Stimulated activated CD4-positive, alpha-beta T cell treated with anti-CD3 and anti-CD28 coated beads, Interleukin-15, amount 100 ng/mL, for 1 hour (primary cell): ENCODE data around the gene POT1.
"Not testable (repeated sequence)": the region's sequence is repeated elsewhere in the genome, so short reads cannot be mapped to it uniquely, and the experiment has no call there.

ENCODE experiments used
- DNase-seq, 2 donors: peaks; one replicate each; pipeline ENCODE4 v3.0.0-alpha.2; 2020; ENCODE audit warnings: low read depth in 1 of 2, low spot score in 1 of 2

The POT1 gene, protein sequence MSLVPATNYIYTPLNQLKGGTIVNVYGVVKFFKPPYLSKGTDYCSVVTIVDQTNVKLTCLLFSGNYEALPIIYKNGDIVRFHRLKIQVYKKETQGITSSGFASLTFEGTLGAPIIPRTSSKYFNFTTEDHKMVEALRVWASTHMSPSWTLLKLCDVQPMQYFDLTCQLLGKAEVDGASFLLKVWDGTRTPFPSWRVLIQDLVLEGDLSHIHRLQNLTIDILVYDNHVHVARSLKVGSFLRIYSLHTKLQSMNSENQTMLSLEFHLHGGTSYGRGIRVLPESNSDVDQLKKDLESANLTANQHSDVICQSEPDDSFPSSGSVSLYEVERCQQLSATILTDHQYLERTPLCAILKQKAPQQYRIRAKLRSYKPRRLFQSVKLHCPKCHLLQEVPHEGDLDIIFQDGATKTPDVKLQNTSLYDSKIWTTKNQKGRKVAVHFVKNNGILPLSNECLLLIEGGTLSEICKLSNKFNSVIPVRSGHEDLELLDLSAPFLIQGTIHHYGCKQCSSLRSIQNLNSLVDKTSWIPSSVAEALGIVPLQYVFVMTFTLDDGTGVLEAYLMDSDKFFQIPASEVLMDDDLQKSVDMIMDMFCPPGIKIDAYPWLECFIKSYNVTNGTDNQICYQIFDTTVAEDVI

DNA sequence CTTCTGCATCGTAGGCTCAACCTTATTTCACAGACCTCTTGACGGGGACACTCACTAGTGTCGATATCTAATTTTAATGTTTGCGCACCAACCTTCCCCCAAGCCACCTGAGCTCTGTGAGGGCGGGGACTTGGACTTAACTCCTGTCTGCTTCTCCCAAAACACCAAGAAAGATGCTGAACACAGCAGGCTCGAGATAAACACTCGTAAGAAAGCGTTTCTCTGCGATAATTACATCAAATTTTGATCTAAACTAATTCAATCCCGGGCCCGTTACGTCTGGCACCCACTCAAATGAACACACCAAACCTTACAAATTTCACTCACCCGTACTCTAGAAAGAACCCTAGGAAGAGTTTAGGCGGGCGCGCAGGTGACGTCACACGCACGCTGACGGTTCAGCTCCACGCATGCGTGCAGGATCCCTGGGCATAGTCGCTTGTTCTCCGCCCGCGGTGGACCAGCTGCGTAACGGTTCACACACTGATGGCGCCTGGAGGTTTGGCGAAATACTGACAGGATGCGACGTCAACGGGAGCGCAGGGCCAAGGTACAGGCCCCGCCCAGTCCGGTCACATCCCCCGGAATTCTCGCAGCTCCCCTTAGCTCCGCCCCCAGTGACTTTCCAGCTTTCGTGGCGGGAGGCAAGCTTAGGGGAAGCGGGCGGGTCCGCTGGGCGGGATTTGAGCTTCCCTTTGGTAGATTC lies at the start of gene POT1:
TSS of gene POT1 (minus strand) at position 359 of the 706 bp plus-strand sequence. CDS start 32,652 bp downstream, outside the sequence.
- DNase-seq, result peak; percentile 90 to 94

DNA sequence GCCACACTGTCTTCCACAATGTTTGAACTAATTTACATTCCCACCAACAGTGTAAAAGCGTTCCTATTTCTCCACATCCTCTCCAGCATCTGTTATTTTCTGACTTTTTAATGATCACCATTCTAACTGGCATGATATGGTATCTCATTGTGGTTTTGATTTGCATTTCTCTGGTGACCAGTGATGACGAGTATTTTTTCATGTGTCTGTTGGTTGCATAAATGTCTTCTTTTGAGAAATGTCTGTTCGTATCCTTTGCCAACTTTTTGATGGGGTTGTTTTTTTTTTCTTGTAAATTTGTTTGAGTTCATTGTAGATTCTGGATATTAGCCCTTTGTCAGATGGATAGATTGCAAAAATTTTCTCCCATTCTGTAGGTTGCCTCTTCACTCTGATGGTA lies 45.5 kb upstream of the POT1 start:
- DNase-seq, result not testable (repeated sequence)

DNA sequence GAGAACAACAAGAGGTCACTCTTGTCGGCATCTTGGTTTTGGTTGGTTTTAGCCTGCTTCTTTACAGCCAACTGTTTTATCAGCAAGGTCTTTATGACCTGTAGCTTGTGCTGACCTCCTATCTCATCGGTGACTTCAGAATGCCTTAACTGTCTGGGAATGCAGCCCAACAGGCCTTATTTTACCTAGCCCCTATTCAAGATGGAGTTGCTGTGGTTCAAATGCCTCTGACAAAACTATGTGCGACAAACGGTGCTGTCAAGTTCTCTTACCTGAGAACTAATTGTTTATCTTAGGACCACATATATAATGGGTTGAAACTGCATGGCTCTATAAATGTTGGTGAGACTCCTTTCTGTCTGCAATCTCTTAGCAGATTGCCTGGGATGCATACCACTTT lies 35.9 kb upstream of the POT1 start:
- DNase-seq, result no peak

DNA sequence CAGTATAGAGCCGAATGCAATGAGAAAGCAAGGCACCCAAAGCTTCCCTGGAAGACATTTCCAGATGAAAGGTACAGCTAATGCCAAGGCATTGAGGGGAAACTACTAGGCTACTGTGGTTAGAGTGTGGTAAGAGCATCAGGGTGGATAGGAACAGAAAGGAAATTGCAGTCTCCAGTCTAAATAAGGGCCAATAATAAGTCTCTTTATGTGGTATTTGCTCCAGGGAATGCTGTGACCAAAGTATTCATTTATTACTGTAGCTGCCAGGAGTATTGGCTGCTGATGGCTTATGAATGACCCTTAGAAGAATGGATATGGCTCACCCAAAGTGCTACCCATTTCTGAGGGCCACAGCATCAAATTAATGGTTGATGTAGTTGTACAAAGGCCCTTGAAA lies 30.1 kb upstream of the POT1 start:
- DNase-seq, result no peak

DNA sequence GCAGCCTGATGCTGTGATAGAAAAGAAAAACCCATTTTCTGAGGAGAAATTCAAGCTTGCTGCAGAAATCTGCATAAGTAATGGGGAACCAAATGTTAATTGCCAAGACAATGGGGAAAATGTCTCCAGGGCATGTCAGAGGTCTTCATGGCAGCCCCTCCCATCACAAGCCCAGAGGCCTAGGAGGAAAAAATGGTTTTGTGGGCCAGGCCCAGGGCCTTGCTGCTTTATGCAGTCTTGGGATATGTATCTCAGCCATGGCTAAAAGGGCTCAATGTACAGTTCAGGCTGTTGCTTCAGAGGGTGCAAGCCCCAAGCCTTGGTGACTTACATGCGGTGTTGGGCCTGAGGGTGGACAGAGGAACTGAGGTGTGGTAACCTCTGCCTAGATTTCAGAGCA lies 28.3 kb upstream of the POT1 start:
- not testable (repeated sequence) for DNase-seq

DNA sequence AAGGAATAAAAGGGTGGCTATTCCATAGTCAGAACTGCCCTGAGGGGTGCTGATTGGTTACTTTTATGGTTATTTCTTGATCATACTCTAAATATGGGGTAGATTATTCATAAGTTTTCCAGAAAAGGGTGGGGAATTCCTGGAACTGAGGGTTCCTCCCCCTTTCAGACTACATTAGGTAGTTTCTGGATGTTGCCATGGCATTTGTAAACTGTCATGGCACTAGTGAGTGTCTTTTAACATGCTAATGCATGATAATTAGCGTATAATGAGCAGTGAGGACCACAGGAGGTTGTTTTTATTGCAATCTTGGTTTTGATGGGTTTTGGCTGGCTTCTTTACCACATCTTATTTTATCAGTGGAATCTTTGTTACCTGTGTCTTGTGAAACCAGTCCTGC lies 26.5 kb upstream of the POT1 start:
- no peak for DNase-seq

DNA sequence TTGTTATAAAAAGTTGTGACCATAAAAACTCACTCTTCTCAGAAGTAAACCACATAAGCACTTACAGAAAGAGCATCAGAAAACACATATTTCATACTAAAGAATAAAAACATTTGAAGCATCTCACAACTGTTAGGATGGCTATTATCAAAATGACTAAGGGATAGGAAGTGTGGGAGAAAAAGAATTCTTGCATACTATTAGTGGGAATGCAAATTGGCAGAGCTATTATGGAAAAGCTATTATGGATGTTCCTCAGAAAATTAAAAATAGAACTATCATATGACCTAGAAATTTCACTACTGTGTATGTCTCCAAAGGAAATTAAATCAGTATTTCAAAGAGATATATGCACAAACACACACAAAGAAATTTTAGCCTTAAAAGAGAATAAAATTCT lies 25.2 kb upstream of the POT1 start:
- no peak for DNase-seq

DNA sequence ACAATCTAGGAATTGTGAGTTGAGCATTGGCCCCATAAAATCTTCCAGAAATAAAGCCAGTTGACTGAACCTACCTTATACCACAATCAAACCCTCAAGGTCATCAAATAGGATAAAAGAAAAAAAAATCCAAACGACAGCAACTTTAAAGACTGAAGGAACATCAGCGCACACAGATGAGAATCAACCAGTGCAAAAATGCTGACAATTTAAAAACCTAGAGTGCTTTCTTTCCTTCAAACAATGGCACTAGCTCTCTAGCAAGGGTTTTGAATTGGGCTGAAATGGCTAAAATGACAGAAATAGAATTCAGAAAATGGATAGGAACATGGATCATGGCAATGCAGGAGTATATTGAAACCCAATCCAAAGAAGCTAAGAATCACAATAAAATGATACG lies 16.1 kb upstream of the POT1 start:
- no peak for DNase-seq

DNA sequence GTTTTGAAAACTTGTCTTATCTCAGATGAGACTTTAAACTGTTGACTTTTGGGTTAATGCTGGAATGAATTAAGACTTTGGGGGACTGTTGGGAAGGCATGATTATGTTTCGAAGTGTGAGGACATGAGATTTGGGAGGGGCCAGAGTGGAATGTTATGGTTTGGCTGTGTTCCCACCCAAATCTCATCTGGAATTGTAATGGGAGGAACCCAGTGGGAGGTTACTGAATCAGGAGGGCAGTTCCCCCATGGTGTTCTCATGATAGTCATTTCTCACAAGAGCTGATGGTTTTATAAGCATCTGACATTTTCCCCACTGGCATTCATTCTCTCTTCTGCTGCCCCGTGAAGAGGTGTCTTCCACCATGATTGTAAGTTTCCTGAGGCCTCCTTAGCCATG lies 13.8 kb upstream of the POT1 start:
- DNase-seq, result no peak

DNA sequence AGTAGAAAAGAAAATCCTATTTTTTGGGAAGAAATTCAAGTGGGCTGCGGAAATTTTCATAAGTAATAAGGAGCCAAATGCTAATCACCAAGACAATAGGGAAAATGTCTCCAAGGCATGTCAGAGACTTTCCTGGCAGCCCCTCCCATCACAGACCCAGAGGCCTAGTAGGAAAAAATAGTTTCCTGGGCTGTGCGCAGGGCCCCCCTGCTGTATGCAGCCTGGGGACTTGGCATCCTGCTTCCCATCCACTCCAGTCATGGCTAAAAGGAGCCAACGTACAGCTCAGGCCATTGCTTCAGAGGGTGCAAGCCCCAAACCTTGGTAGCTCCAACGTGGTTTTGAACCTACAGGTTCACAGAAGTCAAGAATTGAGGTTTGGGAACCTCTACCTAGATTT lies 12.8 kb upstream of the POT1 start:
- DNase-seq, result no peak

DNA sequence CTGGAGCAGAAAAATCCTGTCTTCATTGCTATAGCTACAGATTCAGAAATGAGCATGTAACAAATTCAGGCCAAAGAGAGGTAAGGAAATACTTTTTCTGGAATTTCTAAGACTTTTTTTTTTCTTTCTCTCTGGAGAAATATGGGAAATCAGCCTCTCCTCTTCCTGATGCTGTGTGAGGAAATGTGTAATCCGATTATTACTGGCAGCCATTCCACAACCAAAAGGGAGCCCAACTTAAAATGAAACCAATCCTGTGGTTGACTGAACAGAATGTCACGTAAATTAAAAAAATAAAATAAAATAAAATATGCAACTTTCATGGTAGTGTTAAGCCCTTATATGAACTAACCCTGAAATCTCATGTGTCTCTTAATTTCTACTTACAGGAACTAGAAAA lies 10.7 kb upstream of the POT1 start:
- DNase-seq, result no peak

DNA sequence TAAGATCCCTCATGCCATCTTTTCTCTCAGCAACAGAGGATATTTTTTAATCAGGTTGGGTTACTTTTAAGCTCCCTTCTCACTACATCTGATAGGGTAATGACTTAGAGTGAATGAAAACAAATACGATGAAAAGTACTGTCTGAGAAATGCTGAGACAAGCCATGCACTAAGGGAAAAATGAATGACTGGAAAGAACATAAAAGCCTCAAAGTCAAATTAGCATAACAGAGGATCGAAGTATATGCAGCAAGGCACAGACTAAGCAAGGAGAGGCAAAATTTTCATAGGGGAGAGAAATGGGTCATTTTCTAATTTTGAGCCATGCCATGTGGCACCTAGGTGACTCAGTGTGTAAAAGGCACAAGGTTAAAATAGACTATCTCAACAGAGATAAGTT lies 8.5 kb upstream of the POT1 start:
- DNase-seq, result no peak

DNA sequence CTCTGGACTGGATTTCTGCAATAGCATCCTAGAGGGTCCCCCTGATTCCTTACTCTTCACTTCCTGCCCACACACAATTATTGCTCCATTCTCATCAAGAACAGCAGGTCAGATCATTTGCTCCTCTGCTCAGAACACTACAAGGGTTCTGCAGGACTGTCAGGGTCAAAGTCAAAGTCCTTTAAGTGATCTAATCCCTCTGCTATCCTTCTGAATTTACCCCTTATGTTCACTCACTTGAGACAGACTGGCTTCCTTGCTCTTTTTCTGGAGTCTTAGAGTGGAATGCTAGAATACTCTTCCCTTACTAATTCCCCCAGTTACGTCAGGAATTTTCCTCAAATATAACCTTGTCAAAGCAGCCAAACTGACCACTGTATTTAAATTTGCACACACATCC lies 7.5 kb upstream of the POT1 start:
- DNase-seq, result no peak

DNA sequence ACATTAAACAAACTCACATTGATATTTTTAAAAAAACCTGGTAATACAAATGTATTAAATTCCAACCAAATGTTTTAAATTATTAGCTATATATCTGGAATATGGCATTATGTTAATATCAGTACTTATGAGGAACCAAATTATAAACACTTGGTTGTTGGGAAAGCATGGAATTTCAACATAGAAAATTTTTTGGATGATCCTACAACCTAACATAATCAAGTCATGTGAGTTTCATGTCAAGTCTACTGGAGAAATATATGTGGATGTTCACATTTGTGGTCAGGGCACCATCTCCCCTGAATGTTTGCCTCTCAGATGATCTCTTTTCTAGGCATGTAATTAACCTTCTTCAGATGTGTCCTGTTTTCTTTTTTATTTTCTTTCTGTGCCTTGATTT lies 5.2 kb upstream of the POT1 start:
- no peak for DNase-seq

DNA sequence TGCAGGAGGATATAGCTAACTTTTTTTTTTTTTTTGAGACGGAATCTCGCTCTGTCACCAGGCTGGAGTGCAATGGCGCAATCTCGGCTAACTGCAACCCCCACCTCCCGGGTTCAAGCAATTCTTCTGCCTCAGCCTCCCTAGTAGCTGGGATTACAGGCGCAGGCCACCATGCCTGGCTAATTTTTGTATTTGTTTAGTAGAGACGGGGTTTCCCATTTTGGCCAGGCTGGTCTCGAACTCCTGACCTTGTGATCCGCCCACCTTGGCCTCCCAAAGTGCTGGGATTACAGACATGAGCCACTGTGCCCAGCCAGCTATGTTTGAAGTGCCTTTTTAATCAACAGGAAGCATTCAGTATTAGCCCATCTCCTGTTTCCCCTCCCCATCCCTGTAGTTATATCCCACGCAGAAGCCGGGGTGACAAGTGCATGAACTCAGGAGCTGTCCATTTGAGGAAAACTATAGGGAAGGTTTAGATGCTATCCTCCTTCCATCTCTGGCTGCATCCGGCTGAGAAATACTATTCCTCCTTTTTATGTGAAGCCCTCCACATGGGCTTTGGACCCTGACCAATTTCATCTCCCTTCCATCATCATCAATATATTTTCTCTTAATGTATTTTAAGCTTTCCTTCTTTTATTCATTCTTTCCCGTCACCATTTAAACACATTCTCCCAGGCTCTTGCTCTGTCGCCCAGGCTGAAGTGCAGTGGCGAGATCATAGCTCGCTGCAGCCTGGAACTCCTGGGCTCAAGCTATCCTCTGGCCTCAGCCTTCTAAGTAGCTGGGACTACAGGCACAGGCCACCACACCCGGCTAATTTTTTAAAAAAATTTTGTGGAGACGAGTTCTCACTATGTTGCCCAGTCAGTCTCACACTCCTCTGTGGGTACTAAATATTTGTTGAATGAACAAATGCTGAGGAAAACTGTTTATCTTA lies 1.3 kb upstream of the POT1 start:
- DNase-seq, result no peak

DNA sequence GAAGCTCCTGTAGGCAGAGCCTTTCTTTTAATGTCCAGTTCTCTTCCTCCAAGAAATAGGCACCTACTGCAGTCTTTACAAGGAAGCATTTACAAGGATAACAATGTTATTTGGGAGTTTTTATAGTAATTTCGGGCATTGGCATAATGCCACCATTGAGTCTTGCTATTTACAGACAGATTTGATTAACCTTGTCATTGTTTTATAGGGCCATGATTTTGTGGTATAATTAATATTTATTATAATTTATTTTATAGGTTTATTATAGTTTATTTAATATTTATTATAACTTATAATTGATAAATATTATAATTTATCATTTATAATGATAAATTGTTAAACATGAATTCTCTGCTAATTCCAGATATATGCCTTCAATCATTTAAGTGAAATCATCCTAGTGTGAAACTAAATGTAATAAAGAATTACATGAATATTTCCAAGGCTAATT lies 573 bp upstream of the POT1 start:
- DNase-seq, result no peak

DNA sequence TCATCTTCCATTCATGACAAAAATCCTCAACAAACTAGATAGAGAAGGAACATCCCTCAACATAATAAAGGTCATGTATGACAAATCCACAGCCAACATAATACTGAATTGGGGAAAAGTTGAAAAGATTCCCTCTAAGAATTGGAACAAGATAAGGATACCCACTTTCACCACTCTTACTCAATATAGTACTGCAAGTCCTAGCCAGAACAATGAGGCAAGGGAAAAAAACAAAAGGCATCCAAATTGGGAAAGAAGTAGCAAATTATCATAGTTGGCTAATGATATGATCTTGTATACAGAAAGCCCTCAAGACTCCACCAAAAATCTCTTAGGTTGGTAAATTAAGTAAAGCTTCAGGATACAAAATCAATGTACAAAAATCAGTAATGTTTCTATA lies 4.7 kb downstream of the POT1 start:
- no peak for DNase-seq

DNA sequence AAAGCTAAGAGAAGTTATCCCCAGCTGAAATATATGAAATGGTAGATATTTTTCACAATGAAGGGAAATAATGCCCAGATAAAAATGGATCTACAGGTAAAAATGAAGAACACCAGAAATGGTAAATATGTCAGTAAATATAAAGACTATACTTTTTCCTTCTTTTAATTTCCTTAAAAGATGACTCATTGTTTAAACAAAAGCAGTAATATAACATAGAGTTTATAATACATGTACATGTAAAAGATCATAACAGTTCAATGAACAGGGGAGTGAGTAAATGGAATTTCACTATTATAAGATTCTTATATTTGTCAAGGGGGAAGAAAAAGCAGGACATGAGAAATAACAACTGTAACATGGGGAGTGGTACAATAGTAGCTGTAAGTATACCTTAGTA lies 7.4 kb downstream of the POT1 start:
- no peak for DNase-seq

DNA sequence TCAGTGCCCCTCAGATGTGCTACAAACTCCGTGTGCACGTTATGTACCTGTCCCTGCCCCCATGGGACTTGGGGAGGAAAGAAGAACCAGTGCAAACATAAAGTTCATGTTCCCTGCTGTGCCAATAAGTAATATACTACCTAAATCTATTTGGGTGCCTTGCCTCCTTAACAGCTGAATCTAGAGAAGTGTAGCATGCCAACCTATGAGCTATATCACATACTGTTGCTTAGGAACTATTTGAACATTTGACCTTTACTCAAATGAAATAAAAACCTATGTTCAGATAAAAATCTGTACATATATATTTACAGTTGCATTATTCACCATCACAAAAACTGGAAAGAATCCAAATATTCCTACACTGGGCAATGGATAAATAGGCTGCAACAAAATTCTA lies 9.8 kb downstream of the POT1 start:
- DNase-seq, result no peak

DNA sequence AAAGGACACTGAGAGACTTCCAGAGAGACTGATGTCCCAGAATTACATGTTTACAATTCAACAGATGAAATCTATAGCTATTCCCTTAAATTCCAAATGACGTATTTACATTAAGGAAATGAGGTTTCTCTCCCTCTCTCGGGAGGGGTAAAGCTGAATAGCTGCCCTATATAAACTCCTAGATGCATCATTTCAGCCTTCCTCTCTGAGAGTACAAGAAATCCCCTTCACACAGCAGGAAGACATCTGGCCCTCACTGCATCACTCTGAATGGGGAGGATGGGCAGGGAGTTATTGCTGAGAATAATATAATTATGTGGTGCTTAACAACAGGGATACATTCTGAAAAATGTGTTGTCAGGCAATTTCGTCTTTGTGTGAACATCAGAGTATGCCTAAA lies 11.0 kb downstream of the POT1 start:
- DNase-seq, result no peak

DNA sequence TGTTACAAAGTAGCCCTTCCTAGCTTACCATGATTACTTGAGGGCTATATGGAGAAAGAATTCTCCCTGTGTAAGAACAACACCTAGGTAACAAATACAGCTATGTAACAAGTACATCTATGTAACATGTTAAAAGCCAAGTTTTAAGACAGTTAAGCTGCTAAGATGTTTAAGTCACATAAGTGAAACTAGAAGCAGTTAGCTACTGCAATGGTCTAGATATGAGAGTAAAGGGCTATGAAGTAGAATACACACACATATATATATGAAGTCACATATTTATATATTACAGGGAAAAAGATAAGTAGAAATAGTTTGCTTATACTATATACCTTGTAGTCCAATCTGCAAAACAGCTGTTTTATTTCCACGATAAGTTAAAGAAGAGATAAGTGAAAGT lies 14.4 kb downstream of the POT1 start:
- DNase-seq, result no peak
